Nephron (organoid): Measurements from ENCODE around the gene MAD1L1.
"Not testable (repeated sequence)": the region's sequence is repeated elsewhere in the genome, so short reads cannot be mapped to it uniquely, and the experiment has no call there.

Source experiments
- H3K27ac Mint-ChIP-seq, 3 experiments: 2 replicates each; pipeline ENCODE4 v1.8.0; 2020; ENCODE audit warnings: mixed read lengths in 3 of 3, mild to moderate bottlenecking in 2 of 3, moderate library complexity in 1 of 3
- H3K27me3 Mint-ChIP-seq: 2 replicates; pipeline ENCODE4 v1.8.0; 2021; ENCODE audit warnings: low read depth, mild to moderate bottlenecking, moderate library complexity, mixed read lengths
- H3K36me3 Mint-ChIP-seq: 2 replicates; pipeline ENCODE4 v1.8.0; 2020; ENCODE audit warnings: low read depth, mixed read lengths
- H3K4me1 Mint-ChIP-seq: 2 replicates; pipeline ENCODE4 v1.8.0; 2020; ENCODE audit warnings: mixed read lengths
- H3K4me3 Mint-ChIP-seq, 3 experiments: 2 replicates each; pipeline ENCODE4 v1.8.0; 2020; ENCODE audit warnings: mild to moderate bottlenecking in 3 of 3, mixed read lengths in 3 of 3, moderate library complexity in 2 of 3
- H3K9me3 Mint-ChIP-seq: 2 replicates; pipeline ENCODE4 v1.8.0; 2020; ENCODE audit warnings: mixed read lengths
- CTCF ChIP-seq, 3 experiments: fragments of 200-600 bp; sonication (generic); IDR thresholded peaks; one replicate each; pipeline ENCODE4 v1.5.0; 2021; ENCODE audit warnings: antibody characterized with exemption in 3 of 3; ENCODE audit not compliant: unreplicated experiment in 3 of 3

The MAD1L1 gene

DNA sequence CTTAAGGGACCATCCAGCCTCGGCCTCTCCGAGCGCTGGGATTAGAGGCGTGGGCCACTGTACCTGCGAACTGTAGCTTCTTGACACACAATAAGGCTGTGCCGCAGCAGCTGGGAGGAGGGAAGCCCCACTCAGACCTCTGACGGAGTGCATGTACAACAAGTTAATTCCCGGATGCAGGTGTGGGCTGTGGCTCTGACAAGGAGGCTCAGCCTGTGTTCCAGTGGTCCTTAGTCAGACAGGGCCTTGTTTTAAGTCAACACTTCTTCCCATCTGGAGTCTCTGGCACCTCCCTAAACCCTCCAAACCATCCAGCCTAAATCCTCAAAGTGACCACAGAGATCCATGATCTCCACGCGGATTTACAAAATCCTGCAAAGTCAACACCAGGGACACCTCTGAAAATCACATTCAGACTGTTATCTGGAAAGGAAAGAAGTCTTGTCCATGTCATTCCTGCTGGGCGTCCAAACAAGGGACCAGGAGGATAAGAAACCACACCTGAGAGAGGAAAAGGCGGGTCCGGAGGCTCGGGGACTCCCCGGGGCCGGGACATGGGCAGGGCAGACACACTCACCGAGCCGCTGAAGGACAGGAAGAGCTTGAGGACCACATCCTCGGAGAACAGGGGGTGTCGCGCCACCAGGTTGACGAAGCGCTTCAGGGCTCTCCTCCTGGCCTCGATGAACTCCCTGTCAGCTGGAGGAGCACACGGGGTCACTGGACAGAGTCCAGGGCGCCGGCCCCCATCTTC, 38.7 kb upstream of the MAD1L1 start:
- Mint-ChIP-seq H3K27me3 (no peaks in the 10 kb centered on the region), H3K9me3 (no peaks in the 10 kb centered on the region), H3K4me1 (peaks cover 13% of the 10 kb centered on the region), H3K36me3 (peaks cover 22% of the 10 kb centered on the region), H3K4me3 (no peak overlapping the region), H3K27ac (no peak overlapping the region)
- TF ChIP-seq CTCF (IDR thresholded peaks at IDR 0.05; ENCODE audit: unreplicated experiment in 3 of 3), result no peak

- peaks cover 13% of the 10 kb centered on the region for H3K4me1 Mint-ChIP-seq
Measured at GRCh38 chr7:2270495-2270894, 37.8 kb upstream of the MAD1L1 start.

GRCh38 chr7:2269991-2270460, 37.3 kb upstream of the MAD1L1 start:
- TF ChIP-seq CTCF (IDR thresholded peaks at IDR 0.05; ENCODE audit: unreplicated experiment in 3 of 3), result no peak
- H3K4me1 Mint-ChIP-seq, result peaks cover 13% of the 10 kb centered on the region
- H3K9me3 Mint-ChIP-seq, result no peaks in the 10 kb centered on the region
- peaks cover 27% of the 10 kb centered on the region for H3K36me3 Mint-ChIP-seq
- no peaks in the 10 kb centered on the region for H3K27me3 Mint-ChIP-seq
- peak overlapping the region; percentile 28 to 84 (median 76) for H3K27ac Mint-ChIP-seq
- no peak overlapping the region for H3K4me3 Mint-ChIP-seq

More at GRCh38 chr7:2270495-2270894, 37.8 kb upstream of the MAD1L1 start:
- Mint-ChIP-seq H3K4me3 (no peak overlapping the region), H3K36me3 (peaks cover 25% of the 10 kb centered on the region), H3K9me3 (no peaks in the 10 kb centered on the region), H3K27me3 (no peaks in the 10 kb centered on the region), H3K27ac (peak overlapping the region in 1 of 3 experiments; percentile 76)
- TF ChIP-seq CTCF (IDR thresholded peaks at IDR 0.05; ENCODE audit: unreplicated experiment in 3 of 3), result no peak

DNA sequence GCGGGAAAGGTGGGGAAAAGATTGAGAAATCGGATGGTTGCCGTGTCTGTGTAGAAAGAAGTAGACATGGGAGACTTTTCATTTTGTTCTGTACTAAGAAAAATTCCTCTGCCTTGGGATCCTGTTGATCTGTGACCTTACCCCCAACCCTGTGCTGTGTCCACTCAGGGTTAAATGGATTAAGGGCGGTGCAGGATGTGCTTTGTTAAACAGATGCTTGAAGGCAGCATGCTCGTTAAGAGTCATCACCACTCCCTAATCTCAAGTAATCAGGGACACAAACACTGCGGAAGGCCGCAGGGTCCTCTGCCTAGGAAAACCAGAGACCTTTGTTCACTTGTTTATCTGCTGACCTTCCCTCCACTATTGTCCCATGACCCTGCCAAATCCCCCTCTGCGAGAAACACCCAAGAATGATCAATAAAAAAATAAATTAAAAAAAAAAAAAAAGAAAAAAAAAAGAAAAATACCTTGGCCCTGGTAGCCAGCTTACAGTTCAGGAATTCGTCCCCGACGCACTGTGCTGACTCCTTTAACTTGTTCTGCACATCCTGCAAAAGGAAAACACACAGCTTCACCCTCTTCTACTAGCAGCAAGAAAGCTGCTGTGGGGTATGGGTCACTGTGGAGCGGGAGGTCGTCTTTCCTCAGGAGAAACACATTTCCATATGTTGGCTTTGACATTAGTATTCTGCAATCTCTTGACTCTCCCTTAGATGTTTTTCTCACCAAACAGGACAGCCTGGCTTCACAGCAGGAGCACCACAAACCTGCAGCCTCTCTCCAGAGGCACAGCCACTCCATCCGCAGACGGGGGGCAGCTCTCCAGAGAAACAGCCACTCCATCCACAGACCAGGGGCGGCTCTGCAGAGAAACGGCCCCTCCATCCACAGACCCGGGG, 36.6 kb upstream of the MAD1L1 start:
- H3K27ac Mint-ChIP-seq, result peak overlapping the region; percentile 63 to 84 (median 76)
- H3K4me1 Mint-ChIP-seq, result peaks cover 14% of the 10 kb centered on the region
- H3K9me3 Mint-ChIP-seq, H3K27me3 Mint-ChIP-seq: not testable (repeated sequence)
- H3K4me3 Mint-ChIP-seq, result peak overlapping the region in 2 of 3 experiments; percentile 45 to 60
- peaks cover 33% of the 10 kb centered on the region for H3K36me3 Mint-ChIP-seq

DNA sequence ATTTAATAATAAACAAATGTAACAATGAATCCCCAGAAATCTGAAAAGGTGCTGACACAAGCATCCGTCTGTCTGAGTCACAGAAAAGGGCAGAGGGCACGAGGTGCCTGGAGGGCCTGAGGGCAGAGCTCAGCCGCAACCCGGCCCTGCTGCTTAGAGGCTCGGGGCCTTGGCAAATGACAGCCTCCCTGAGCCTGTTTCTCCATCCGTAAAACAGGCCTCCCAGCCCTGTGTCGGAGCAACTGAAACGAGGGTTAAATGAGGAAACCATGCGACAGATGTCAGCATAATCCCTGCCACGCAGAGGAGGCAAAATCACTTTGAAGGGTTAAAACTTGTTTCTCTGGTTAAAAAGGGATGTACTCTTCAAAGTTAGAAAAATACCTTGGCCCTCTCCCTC, 34.2 kb upstream of the MAD1L1 start:
- Mint-ChIP-seq H3K27ac (no peak overlapping the region), H3K9me3 (no peaks in the 10 kb centered on the region), H3K4me1 (peaks cover 22% of the 10 kb centered on the region), H3K27me3 (peaks cover under 1% of the 10 kb centered on the region), H3K4me3 (no peak overlapping the region), H3K36me3 (peaks cover 36% of the 10 kb centered on the region)
- no peak for TF ChIP-seq CTCF (IDR thresholded peaks at IDR 0.05; ENCODE audit: unreplicated experiment in 3 of 3)

GRCh38 chr7:2264158-2264557, 31.4 kb upstream of the MAD1L1 start:
- Mint-ChIP-seq H3K4me1 (peaks cover 9% of the 10 kb centered on the region), H3K4me3 (no peak overlapping the region), H3K9me3 (no peaks in the 10 kb centered on the region), H3K36me3 (peaks cover 34% of the 10 kb centered on the region), H3K27me3 (peaks cover 3% of the 10 kb centered on the region), H3K27ac (no peak overlapping the region)
- no peak for TF ChIP-seq CTCF (IDR thresholded peaks at IDR 0.05; ENCODE audit: unreplicated experiment in 3 of 3)
